ENCODE measurements around the gene CALM1.
A peak's percentile ranks its signal among the peaks of the same experiment; 100 is the strongest.

The CALM1 gene

GRCh38 chr14:90412058-90412457, 15.2 kb downstream of the CALM1 start:
- no peak for DNase-seq

- DNase-seq = peak in 1 of 2 experiments; percentile 65
These were observed 19.9 kb downstream of the CALM1 start for GRCh38 chr14:90416720-90417119.

- no peak for DNase-seq
These were observed 21.2 kb downstream of the CALM1 start for GRCh38 chr14:90418053-90418452.

GRCh38 chr14:90419200-90419599, 22.4 kb downstream of the CALM1 start:
- DNase-seq = peak; percentile 86 to 94

GRCh38 chr14:90421001-90421631, 24.3 kb downstream of the CALM1 start:
- DNase-seq = no peak

GRCh38 chr14:90421632-90422020, 24.8 kb downstream of the CALM1 start:
- no peak for DNase-seq

GRCh38 chr14:90423166-90423565, 26.3 kb downstream of the CALM1 start:
- no peak for DNase-seq

GRCh38 chr14:90424075-90424474, 27.2 kb downstream of the CALM1 start:
- no peak for DNase-seq

- DNase-seq = no peak
These were observed 28.0 kb downstream of the CALM1 start for GRCh38 chr14:90424686-90425372.

- DNase-seq = no peak
These were observed 28.6 kb downstream of the CALM1 start for GRCh38 chr14:90425373-90425879.

- DNase-seq = no peak
These were observed 29.3 kb downstream of the CALM1 start for GRCh38 chr14:90426031-90426540.

- peak; percentile 72 to 91 for DNase-seq
These were observed 29.8 kb downstream of the CALM1 start for GRCh38 chr14:90426663-90427062.

- no peak for DNase-seq
These were observed 31.1 kb downstream of the CALM1 start for GRCh38 chr14:90427848-90428426.

- no peak for DNase-seq
These were observed 31.8 kb downstream of the CALM1 start for GRCh38 chr14:90428676-90429075.

- DNase-seq = no peak
These were observed 32.4 kb downstream of the CALM1 start for GRCh38 chr14:90429236-90429635.

- peak; percentile 42 to 67 for DNase-seq
These were observed 32.9 kb downstream of the CALM1 start for GRCh38 chr14:90429754-90430153.

- DNase-seq = no peak
These were observed 37.7 kb downstream of the CALM1 start for GRCh38 chr14:90434370-90435020.

GRCh38 chr14:90438841-90439240, 42.0 kb downstream of the CALM1 start:
- DNase-seq = no peak

- peak in 1 of 2 experiments; percentile 24 for DNase-seq
These were observed 43.2 kb downstream of the CALM1 start for GRCh38 chr14:90440021-90440451.

GRCh38 chr14:90440592-90440991, 43.8 kb downstream of the CALM1 start:
- DNase-seq = no peak

GRCh38 chr14:90442388-90442787, 45.6 kb downstream of the CALM1 start:
- DNase-seq = no peak

- no peak for DNase-seq
These were observed 46.6 kb downstream of the CALM1 start for GRCh38 chr14:90443161-90444076.
